ENCODE data around the gene POLR2J3. TPM values are rescaled to one million over a fixed set of nuclear protein-coding genes. Genes with fewer than 3 reads are reported as not detected.
"Not testable (repeated sequence)": the region's sequence is repeated elsewhere in the genome, so short reads cannot be mapped to it uniquely, and the experiment has no call there.

POLR2J3 gene
- total RNA-seq, 1 experiment from 2014 or later = 16.9 TPM

- DNase-seq (ENCODE audit: low read depth); in situ Hi-C loops (cut with HindIII; ENCODE audit: low pct_unique_long_range_greater_than_20kb, low sequenced_read_pairs): not testable (repeated sequence)
Observed at GRCh38 chr7:102535062-102535615, 37.2 kb downstream of the POLR2J3 start.

GRCh38 chr7:102532127-102532526, 40.3 kb downstream of the POLR2J3 start:
- in situ Hi-C loops (cut with HindIII; ENCODE audit: low pct_unique_long_range_greater_than_20kb, low sequenced_read_pairs) = not testable (repeated sequence)

DNA sequence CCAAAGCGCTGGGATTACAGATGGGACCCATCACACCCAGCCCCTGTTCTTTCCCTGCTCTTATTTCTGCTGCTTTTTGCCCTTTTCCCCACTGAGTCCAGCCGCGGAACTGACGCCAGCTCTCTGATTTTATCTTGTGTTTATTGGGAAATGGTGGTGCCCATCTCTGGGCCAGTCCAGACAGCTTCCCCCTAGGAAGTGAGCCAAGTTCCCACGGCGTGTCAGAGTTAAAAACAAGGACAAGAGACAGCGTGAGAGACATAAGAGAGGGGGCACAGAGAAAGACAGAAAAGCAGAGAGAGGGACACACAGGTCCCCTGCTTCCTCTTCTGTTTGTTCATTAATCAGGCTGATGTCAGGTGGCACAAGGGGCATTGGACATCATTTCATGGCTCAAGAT, 40.8 kb downstream of the POLR2J3 start:
- DNase-seq (ENCODE audit: low read depth); in situ Hi-C loops (cut with HindIII; ENCODE audit: low pct_unique_long_range_greater_than_20kb, low sequenced_read_pairs): not testable (repeated sequence)

More at GRCh38 chr7:102532127-102532526, 40.3 kb downstream of the POLR2J3 start:
- not testable (repeated sequence) for DNase-seq (ENCODE audit: low read depth)

DNA sequence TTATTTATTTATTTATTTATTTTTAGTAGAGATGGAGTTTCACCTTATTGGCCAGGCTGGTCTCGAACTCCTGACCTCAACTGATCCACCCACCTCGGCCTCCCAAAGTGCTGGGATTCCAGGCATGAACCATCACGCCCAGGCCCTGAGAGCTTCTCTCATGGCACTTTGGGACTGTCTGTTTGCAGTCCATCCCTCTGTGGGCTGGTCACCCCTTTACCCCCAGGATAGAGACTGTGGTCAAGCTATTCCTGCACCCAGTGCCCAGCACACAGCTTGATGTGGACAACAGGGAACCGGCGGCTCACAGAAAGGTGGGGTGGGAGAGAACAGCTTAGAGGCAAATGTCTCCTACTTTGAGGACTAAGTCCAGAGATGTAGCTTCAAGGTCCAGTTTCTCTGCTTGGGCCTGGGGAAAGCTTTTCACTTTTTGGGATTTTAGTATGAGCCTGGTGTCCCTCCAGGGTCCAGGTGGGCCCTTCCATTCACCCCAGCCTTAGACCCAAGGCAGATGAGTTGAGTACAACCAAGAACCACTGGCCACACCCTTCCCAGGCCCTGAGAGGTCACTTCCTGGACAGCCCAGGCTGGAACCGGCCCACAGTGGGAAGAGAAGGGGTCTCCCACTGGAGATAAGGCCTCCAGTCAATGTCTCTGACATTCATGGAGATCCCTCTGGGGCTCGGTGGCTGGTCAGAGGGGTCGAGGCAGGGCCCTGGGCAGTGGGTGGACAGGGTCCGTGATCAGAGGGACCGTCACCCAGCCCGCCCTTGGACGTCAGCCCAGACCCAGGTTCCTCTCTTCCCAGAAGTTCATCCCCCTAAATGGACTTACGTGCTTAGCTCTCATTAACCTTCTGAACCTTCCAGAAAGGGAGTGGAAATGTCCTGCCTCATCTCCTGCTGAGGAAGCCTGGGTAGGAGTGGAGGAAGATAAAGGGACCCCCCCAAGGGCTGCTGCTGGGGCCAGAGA, 44.3 kb downstream of the POLR2J3 start:
- DNase-seq (ENCODE audit: low read depth) = not testable (repeated sequence)

DNA sequence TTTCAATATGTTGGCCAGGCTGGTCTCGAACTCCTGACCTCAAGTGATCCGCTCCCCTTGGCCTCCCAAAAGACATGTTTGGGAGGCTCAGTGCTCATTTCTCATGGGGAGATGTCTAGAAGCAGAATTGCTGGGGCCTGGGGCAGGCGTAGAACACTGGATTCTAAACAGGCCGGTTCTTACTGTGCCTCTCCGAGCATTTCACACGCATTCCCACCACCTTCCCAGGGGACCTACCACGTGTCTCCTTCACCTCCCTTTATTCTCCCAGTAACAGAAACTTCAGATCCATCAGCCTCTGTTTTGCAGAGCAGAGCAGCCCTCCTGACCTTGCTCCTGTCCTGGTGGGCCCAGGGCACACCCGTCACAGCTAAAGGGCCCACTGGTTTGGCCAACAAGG, 45.2 kb downstream of the POLR2J3 start:
- in situ Hi-C loops (cut with HindIII; ENCODE audit: low pct_unique_long_range_greater_than_20kb, low sequenced_read_pairs); DNase-seq (ENCODE audit: low read depth): not testable (repeated sequence)

More for the DNA sequence above, 44.3 kb downstream of the POLR2J3 start:
- in situ Hi-C loops (cut with HindIII; ENCODE audit: low pct_unique_long_range_greater_than_20kb, low sequenced_read_pairs) = not testable (repeated sequence)

GRCh38 chr7:102524803-102525202, 47.6 kb downstream of the POLR2J3 start:
- in situ Hi-C loops (cut with HindIII; ENCODE audit: low pct_unique_long_range_greater_than_20kb, low sequenced_read_pairs) = not testable (repeated sequence)

DNA sequence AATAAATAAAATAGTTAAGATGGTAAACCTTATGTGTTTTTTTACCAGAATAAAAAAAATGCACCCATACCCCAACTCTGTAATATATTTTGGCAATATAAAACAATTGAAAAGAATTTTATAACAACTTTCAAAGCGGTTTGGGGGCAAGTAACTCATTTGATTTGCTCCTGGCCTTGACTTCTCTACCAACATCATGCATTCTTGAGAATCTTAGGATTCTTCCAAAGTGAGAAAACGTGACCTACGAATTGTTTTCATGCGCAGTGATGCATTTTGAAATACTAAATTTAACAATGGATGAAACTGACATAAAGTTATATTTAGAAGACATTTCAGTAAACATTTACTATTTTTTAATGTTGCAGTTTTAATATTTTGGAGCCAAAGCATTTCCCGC, 51.6 kb downstream of the POLR2J3 start:
- in situ Hi-C loops (cut with HindIII; ENCODE audit: low pct_unique_long_range_greater_than_20kb, low sequenced_read_pairs) = not testable (repeated sequence)

More at GRCh38 chr7:102524803-102525202, 47.6 kb downstream of the POLR2J3 start:
- not testable (repeated sequence) for DNase-seq (ENCODE audit: low read depth)

DNA sequence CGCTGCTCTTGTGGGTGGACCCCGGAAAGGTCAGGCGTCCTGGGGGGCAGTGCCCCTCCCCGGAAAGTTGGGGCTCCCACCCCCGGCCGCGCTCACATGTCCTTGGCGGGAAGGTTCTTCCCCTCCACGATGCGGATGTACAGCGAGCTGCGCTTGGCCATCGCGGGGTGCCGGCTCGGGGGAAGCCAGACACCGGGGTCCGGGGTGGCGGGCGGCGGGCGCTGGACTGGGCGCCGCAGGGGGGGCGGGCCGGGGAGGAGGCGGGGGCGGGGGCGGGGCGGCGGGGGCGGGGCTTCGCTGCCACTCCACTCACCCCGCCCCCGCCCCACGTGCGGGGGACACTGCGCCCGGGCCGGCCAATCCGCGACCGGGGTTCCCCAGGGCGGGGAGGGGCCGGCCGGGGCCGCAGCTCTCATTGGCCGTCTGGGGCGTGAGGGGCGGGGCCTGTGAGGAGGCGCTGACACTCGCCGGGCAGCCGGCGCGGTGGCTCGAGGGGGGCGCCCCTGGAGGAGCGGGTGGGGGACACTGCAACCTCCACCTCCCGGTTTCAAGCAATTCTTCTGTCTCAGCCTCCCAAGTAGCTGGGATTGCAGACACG, 54.7 kb downstream of the POLR2J3 start, which contains the start of gene RASA4B:
RASA4B (minus strand) TSS at position 228 of the 598 bp plus-strand sequence; CDS start at position 161, 67 bp downstream.
- DNase-seq (ENCODE audit: low read depth); in situ Hi-C loops (cut with HindIII; ENCODE audit: low pct_unique_long_range_greater_than_20kb, low sequenced_read_pairs): not testable (repeated sequence)

More for the DNA sequence above, 51.6 kb downstream of the POLR2J3 start:
- DNase-seq (ENCODE audit: low read depth) = not testable (repeated sequence)

Other genes with a start within 250 kb of the POLR2J3 start
- gene SPDYE6, start 216.1 kb downstream of the POLR2J3 start, total RNA-seq (2014; rRNA removed; shearing (Covaris generic); ENCODE audit: low replicate concordance) = not detected in 2 replicates
- 26.1 and 26.2 TPM in 2 replicates for gene PRKRIP1, start 176.2 kb downstream of the POLR2J3 start, total RNA-seq (2014; rRNA removed; shearing (Covaris generic); ENCODE audit: low replicate concordance)
- gene ORAI2, start 139.0 kb downstream of the POLR2J3 start, total RNA-seq (2014; rRNA removed; shearing (Covaris generic); ENCODE audit: low replicate concordance) = 76.0 and 106 TPM in 2 replicates
- 15.6 and 49.2 TPM in 2 replicates for gene ALKBH4, start 107.7 kb downstream of the POLR2J3 start, total RNA-seq (2014; rRNA removed; shearing (Covaris generic); ENCODE audit: low replicate concordance)
- 35.4 and 47.4 TPM in 2 replicates for gene LRWD1, start 107.6 kb downstream of the POLR2J3 start, total RNA-seq (2014; rRNA removed; shearing (Covaris generic); ENCODE audit: low replicate concordance)
- gene POLR2J, start 93.7 kb downstream of the POLR2J3 start, total RNA-seq (2014; rRNA removed; shearing (Covaris generic); ENCODE audit: low replicate concordance) = 40.3 and 53.0 TPM in 2 replicates
- 1.2 and 2.2 TPM in 2 replicates for gene RASA4B, start 54.8 kb downstream of the POLR2J3 start, total RNA-seq (2014; rRNA removed; shearing (Covaris generic); ENCODE audit: low replicate concordance)
- gene UPK3BL2, start 28.9 kb downstream of the POLR2J3 start, total RNA-seq (2014; rRNA removed; shearing (Covaris generic); ENCODE audit: low replicate concordance) = 27.6 TPM in 1 of 2 replicates, not detected in the other
- not detected in 2 replicates for gene SPDYE2, start 21.4 kb downstream of the POLR2J3 start, total RNA-seq (2014; rRNA removed; shearing (Covaris generic); ENCODE audit: low replicate concordance)
- gene RASA4, start 44.2 kb upstream of the POLR2J3 start, total RNA-seq (2014; rRNA removed; shearing (Covaris generic); ENCODE audit: low replicate concordance) = 2.9 and 6.9 TPM in 2 replicates
- 12.8 and 15.6 TPM in 2 replicates for gene UPK3BL1, start 70.2 kb upstream of the POLR2J3 start, total RNA-seq (2014; rRNA removed; shearing (Covaris generic); ENCODE audit: low replicate concordance)
- gene SPDYE2B, start 77.7 kb upstream of the POLR2J3 start, total RNA-seq (2014; rRNA removed; shearing (Covaris generic); ENCODE audit: low replicate concordance) = not detected in 2 replicates
- gene POLR2J2, start 99.1 kb upstream of the POLR2J3 start, total RNA-seq (2014; rRNA removed; shearing (Covaris generic); ENCODE audit: low replicate concordance) = not detected in 2 replicates
- 4.3 and 5.0 TPM in 2 replicates for gene FAM185A, start 176.4 kb upstream of the POLR2J3 start, total RNA-seq (2014; rRNA removed; shearing (Covaris generic); ENCODE audit: low replicate concordance)